ENCODE data around the gene COA5. TPM values are rescaled to one million over a fixed set of nuclear protein-coding genes. Genes with fewer than 3 reads are reported as not detected.

Gene COA5, protein sequence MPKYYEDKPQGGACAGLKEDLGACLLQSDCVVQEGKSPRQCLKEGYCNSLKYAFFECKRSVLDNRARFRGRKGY
- 16.1 and 25.1 TPM in 2 replicates for total RNA-seq

GRCh38 chr2:98608116-98608961, at the start of gene COA5, which contains the start of gene UNC50:
COA5 (minus strand) TSS chr2:98608512; CDS start chr2:98608405, 107 bp downstream.
UNC50 (plus strand) TSS chr2:98608589; CDS start chr2:98609760, 1,171 bp downstream.

Other genes with a start within 250 kb of the COA5 start
- 13.9 and 16.1 TPM in 2 replicates for gene INPP4A, start 163.7 kb downstream of the COA5 start, total RNA-seq
- gene UNC50, start 77 bp upstream of the COA5 start, total RNA-seq = 33.4 and 36.1 TPM in 2 replicates
- gene MGAT4A, start 122.6 kb upstream of the COA5 start, total RNA-seq = 0.33 and 0.39 TPM in 2 replicates